GM12865 (cell line): Measurements from ENCODE around the gene IMP3.
A peak's percentile ranks its signal among the peaks of the same experiment; 100 is the strongest.
"Not testable (repeated sequence)": the region's sequence is repeated elsewhere in the genome, so short reads cannot be mapped to it uniquely, and the experiment has no call there.

Experiments used
- DNase-seq: peaks from one replicate; pipeline ENCODE4 v3.0.0; 2010; ENCODE audit warnings: low read depth
- H3K4me3 ChIP-seq: 2 replicates; pipeline ENCODE4 v1.5.1; 2011; ENCODE audit warnings: mild to moderate bottlenecking, low read depth, low read length, control low read depth
- CTCF ChIP-seq: IDR thresholded peaks from 2 replicates; pipeline ENCODE4 v1.5.1; 2011; ENCODE audit warnings: low read length, control low read depth, low read depth, inconsistent platforms; ENCODE audit not compliant: insufficient read depth; ENCODE audit errors: missing control alignments

IMP3 gene

DNA sequence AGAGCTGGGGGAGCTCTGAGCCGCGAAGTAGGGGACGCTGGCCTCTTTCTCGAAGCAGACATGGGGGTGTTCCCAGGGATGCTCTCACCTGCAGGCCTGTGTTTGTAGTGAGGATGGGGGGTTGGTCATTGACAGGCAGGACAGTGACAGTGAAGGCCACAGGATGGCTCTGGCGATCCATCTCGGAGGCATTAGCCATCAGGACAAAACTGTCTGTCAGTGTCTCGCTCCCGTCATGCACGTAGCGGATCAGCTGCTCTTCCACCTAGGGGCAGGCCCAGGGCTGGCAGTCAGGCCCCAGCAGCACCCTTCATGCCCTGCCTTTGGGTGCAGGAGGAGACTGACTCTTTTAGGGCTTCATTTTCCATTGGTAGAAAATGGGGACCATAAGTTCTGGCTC is 44.6 kb upstream of the IMP3 start:
- no peak overlapping the region for H3K4me3 ChIP-seq
- no peak for TF ChIP-seq CTCF
- DNase-seq: no peak

- peak; percentile 82 for TF ChIP-seq CTCF
- not testable (repeated sequence) for H3K4me3 ChIP-seq
- DNase-seq: peak; percentile 82
These were observed 43.8 kb upstream of the IMP3 start for GRCh38 chr15:75683646-75684312.

- DNase-seq: no peak
- H3K4me3 ChIP-seq: no peak overlapping the region
- TF ChIP-seq CTCF: no peak
These were observed 42.4 kb upstream of the IMP3 start for GRCh38 chr15:75682181-75683135.

- no peak for TF ChIP-seq CTCF
- DNase-seq: no peak
- H3K4me3 ChIP-seq: no peak overlapping the region
These were observed 40.2 kb upstream of the IMP3 start for GRCh38 chr15:75680007-75680789.

- not testable (repeated sequence) for H3K4me3 ChIP-seq, DNase-seq
These were observed 38.3 kb upstream of the IMP3 start for GRCh38 chr15:75678324-75678690.

- no peak for DNase-seq
- no peak overlapping the region for H3K4me3 ChIP-seq
- no peak for TF ChIP-seq CTCF
These were observed 37.7 kb upstream of the IMP3 start for GRCh38 chr15:75677465-75678323.
